SH-SY5Y (cell line): ENCODE results near the gene FMO2.

ENCODE experiments used
- GATA2 ChIP-seq: IDR thresholded peaks from 2 replicates; pipeline ENCODE4 v1.6.1; 2011; ENCODE audit warnings: mild to moderate bottlenecking, low read depth, low read length
- GATA3 ChIP-seq: IDR thresholded peaks from 2 replicates; pipeline ENCODE4 v1.6.1; 2011; ENCODE audit warnings: low read depth, mild to moderate bottlenecking, low read length, moderate library complexity

- no peak for TF ChIP-seq GATA2
- no peak for TF ChIP-seq GATA3
Measured at GRCh38 chr1:171185091-171185490, at the start of gene FMO2.
